Activated CD4-positive, alpha-beta T cell treated with anti-CD3 and anti-CD28 coated beads for 36 hours (primary cell): ENCODE data around the gene RHOXF2B. TPM values are rescaled to one million over a fixed set of nuclear protein-coding genes. Genes with fewer than 3 reads are reported as not detected.
A peak's percentile ranks its signal among the peaks of the same experiment; 100 is the strongest.
"Not testable (repeated sequence)": the region's sequence is repeated elsewhere in the genome, so short reads cannot be mapped to it uniquely, and the experiment has no call there.

ENCODE experiments used
- ATAC-seq: fragments of 200-7000 bp; cut with Tn5 transposase; one replicate; pipeline ENCODE4 v1.10.0; 2021; ENCODE audit warnings: mild to moderate bottlenecking, moderate library complexity
- CTCF ChIA-PET: fragments of 350-600 bp; sonication (Branson Sonifier 250); formaldehyde crosslinking; loops from one replicate; lab custom pipeline; 2021; ENCODE audit warnings: antibody characterized with exemption; lab: Charles Lee
- POLR2A ChIA-PET: fragments of 350-600 bp; sonication (Branson Sonifier 250); formaldehyde crosslinking; loops from one replicate; lab custom pipeline; 2021; ENCODE audit warnings: antibody characterized with exemption, inconsistent platforms; lab: Charles Lee
- DNase-seq: peaks from one replicate; pipeline ENCODE4 v3.0.0-alpha.2; 2020
- H3K27ac Mint-ChIP-seq: one replicate; pipeline ENCODE4 v1.8.0; 2021; ENCODE audit warnings: mixed read lengths
- H3K27me3 Mint-ChIP-seq: one replicate; pipeline ENCODE4 v1.8.0; 2021; ENCODE audit warnings: mixed read lengths
- H3K36me3 Mint-ChIP-seq: one replicate; pipeline ENCODE4 v1.8.0; 2021; ENCODE audit warnings: low read depth, mixed read lengths
- H3K4me1 Mint-ChIP-seq: one replicate; pipeline ENCODE4 v1.8.0; 2021; ENCODE audit warnings: mixed read lengths
- H3K4me3 Mint-ChIP-seq: one replicate; pipeline ENCODE4 v1.8.0; 2021; ENCODE audit warnings: mild to moderate bottlenecking, moderate library complexity, mixed read lengths
- H3K9me3 Mint-ChIP-seq: one replicate; pipeline ENCODE4 v1.8.0; 2021; ENCODE audit warnings: low read depth, mixed read lengths
- intact Hi-C, 2 experiments: fragments of 100-400 bp; cut with DNase I in 1 of 2; cut with micrococcal nuclease in 1 of 2; formaldehyde crosslinking; loops; one replicate each; pipeline versions ENCODE4 v1.14.2 to v1.15.1; 2022 to 2024; cut with DNase I, micrococcal nuclease
- total RNA-seq, 2 experiments: library from RNA; stranded (reverse); gene quantifications; one replicate each; pipeline ENCODE4 v1.2.3, GENCODE V29; 2021

Gene RHOXF2B
- not detected for total RNA-seq

- ATAC-seq, DNase-seq, H3K27me3 Mint-ChIP-seq, H3K4me1 Mint-ChIP-seq, intact Hi-C loops, H3K9me3 Mint-ChIP-seq, H3K4me3 Mint-ChIP-seq, H3K36me3 Mint-ChIP-seq, CTCF ChIA-PET, POLR2A ChIA-PET, H3K27ac Mint-ChIP-seq: not testable (repeated sequence)
Measured at GRCh38 chrX:120077590-120077989, at the start of gene RHOXF2B. Gene RHOXF2B, minus strand, starts transcription at chrX:120077690. Its CDS starts 138 bp downstream, at chrX:120077552.

- ChIA-PET CTCF (no interaction called here), POLR2A (no interaction called here)
- no peaks in the 10 kb centered on the region for H3K27me3 Mint-ChIP-seq
- intact Hi-C loops: no loop called here
- no peak overlapping the region for H3K4me3 Mint-ChIP-seq
- DNase-seq (no peak), ATAC-seq (no peak)
- H3K36me3 Mint-ChIP-seq: no peaks in the 10 kb centered on the region
- no peaks in the 10 kb centered on the region for H3K4me1 Mint-ChIP-seq
- H3K9me3 Mint-ChIP-seq: no peaks in the 10 kb centered on the region
- no peak overlapping the region for H3K27ac Mint-ChIP-seq
Measured at GRCh38 chrX:120125444-120125843, 48.0 kb upstream of the RHOXF2B start.

GRCh38 chrX:120120223-120120622, 42.7 kb upstream of the RHOXF2B start:
- Mint-ChIP-seq H3K4me3 (no peak overlapping the region), H3K27me3 (no peaks in the 10 kb centered on the region), H3K9me3 (no peaks in the 10 kb centered on the region), H3K4me1 (no peaks in the 10 kb centered on the region), H3K27ac (no peak overlapping the region), H3K36me3 (no peaks in the 10 kb centered on the region)
- intact Hi-C loops: no loop called here
- no peak for ATAC-seq
- ChIA-PET CTCF (no interaction called here), POLR2A (no interaction called here)
- DNase-seq: no peak

- POLR2A ChIA-PET: no interaction called here
- H3K27ac Mint-ChIP-seq: no peak within 1 kb of the TSS
- intact Hi-C loops: no loop called here
Measured at GRCh38 chrX:120115438-120115963, 38.0 kb upstream of the RHOXF2B start, which contains the start of gene RHOXF1. Gene RHOXF1, minus strand, starts transcription at chrX:120115913. Its CDS starts 51 bp downstream, at chrX:120115862.

GRCh38 chrX:120111611-120112010, 34.1 kb upstream of the RHOXF2B start:
- Mint-ChIP-seq H3K27ac (no peak overlapping the region), H3K4me3 (no peak overlapping the region), H3K27me3 (no peaks in the 10 kb centered on the region), H3K36me3 (no peaks in the 10 kb centered on the region), H3K4me1 (no peaks in the 10 kb centered on the region), H3K9me3 (no peaks in the 10 kb centered on the region)
- ATAC-seq (no peak), DNase-seq (no peak)
- POLR2A ChIA-PET: no interaction called here
- intact Hi-C loops: no loop called here
- CTCF ChIA-PET: no interaction called here

More at GRCh38 chrX:120115438-120115963, 38.0 kb upstream of the RHOXF2B start, which contains the start of gene RHOXF1:
- CTCF ChIA-PET: no interaction called here
- no peak within 1 kb of the TSS for H3K4me3 Mint-ChIP-seq
- ATAC-seq (no peak), DNase-seq (no peak)
- H3K4me1 Mint-ChIP-seq: no peaks in the 10 kb centered on the region
- H3K9me3 Mint-ChIP-seq: no peaks in the 10 kb centered on the region
- H3K27me3 Mint-ChIP-seq: no peaks in the 10 kb centered on the region
- H3K36me3 Mint-ChIP-seq: no peaks in the 10 kb centered on the region

- H3K36me3 Mint-ChIP-seq: no peaks in the 10 kb centered on the region
- no peak overlapping the region for H3K27ac Mint-ChIP-seq
- H3K27me3 Mint-ChIP-seq: peaks cover under 1% of the 10 kb centered on the region
- no peaks in the 10 kb centered on the region for H3K4me1 Mint-ChIP-seq
- POLR2A ChIA-PET: no interaction called here
- CTCF ChIA-PET: interaction anchor here (0.9 kb wide), 1 partner anchor 13 kb away, joined by 3 read pairs; no protein-coding TSS in a partner anchor
- intact Hi-C loops: no loop called here
- DNase-seq (no peak), ATAC-seq (no peak)
- H3K4me3 Mint-ChIP-seq: no peak overlapping the region
- no peaks in the 10 kb centered on the region for H3K9me3 Mint-ChIP-seq
Measured at GRCh38 chrX:120109378-120109777, 31.9 kb upstream of the RHOXF2B start.

GRCh38 chrX:120104707-120105106, 27.2 kb upstream of the RHOXF2B start:
- intact Hi-C loops, ATAC-seq: not testable (repeated sequence)

GRCh38 chrX:120101057-120101456, 23.6 kb upstream of the RHOXF2B start:
- H3K27ac Mint-ChIP-seq, ATAC-seq, H3K4me3 Mint-ChIP-seq, H3K4me1 Mint-ChIP-seq, H3K27me3 Mint-ChIP-seq, H3K36me3 Mint-ChIP-seq, H3K9me3 Mint-ChIP-seq, POLR2A ChIA-PET, intact Hi-C loops, DNase-seq: not testable (repeated sequence)
- CTCF ChIA-PET: interaction anchor here (0.7 kb wide), 1 partner anchor 252 kb away, joined by 3 read pairs; no protein-coding TSS in a partner anchor

More at GRCh38 chrX:120104707-120105106, 27.2 kb upstream of the RHOXF2B start:
- H3K27ac Mint-ChIP-seq, H3K9me3 Mint-ChIP-seq, CTCF ChIA-PET, DNase-seq, H3K36me3 Mint-ChIP-seq, H3K4me1 Mint-ChIP-seq, H3K4me3 Mint-ChIP-seq, POLR2A ChIA-PET, H3K27me3 Mint-ChIP-seq: not testable (repeated sequence)

- Mint-ChIP-seq H3K9me3 (no peaks in the 10 kb centered on the region), H3K27me3 (no peaks in the 10 kb centered on the region), H3K4me1 (no peaks in the 10 kb centered on the region), H3K36me3 (no peaks in the 10 kb centered on the region), H3K27ac (no peak overlapping the region), H3K4me3 (no peak overlapping the region)
- ATAC-seq (no peak), DNase-seq (no peak)
- intact Hi-C loops: no loop called here
- ChIA-PET CTCF (interaction anchor here (0.6 kb wide), 1 partner anchor 669 kb away, joined by 3 read pairs; no protein-coding TSS in a partner anchor), POLR2A (no interaction called here)
Measured at GRCh38 chrX:120090208-120090607, 12.7 kb upstream of the RHOXF2B start.

- no peaks in the 10 kb centered on the region for H3K9me3 Mint-ChIP-seq
- H3K36me3 Mint-ChIP-seq: no peaks in the 10 kb centered on the region
- no peak overlapping the region for H3K27ac Mint-ChIP-seq
- intact Hi-C loops: no loop called here
- DNase-seq (no peak), ATAC-seq (no peak)
- ChIA-PET POLR2A (no interaction called here), CTCF (no interaction called here)
- no peak overlapping the region for H3K4me3 Mint-ChIP-seq
- H3K27me3 Mint-ChIP-seq: no peaks in the 10 kb centered on the region
- no peaks in the 10 kb centered on the region for H3K4me1 Mint-ChIP-seq
Measured at GRCh38 chrX:120087289-120088017, 10.0 kb upstream of the RHOXF2B start.

GRCh38 chrX:120085553-120086185, 8.2 kb upstream of the RHOXF2B start:
- intact Hi-C loops, DNase-seq, H3K36me3 Mint-ChIP-seq, H3K27me3 Mint-ChIP-seq, CTCF ChIA-PET, H3K4me1 Mint-ChIP-seq, H3K4me3 Mint-ChIP-seq, H3K27ac Mint-ChIP-seq, H3K9me3 Mint-ChIP-seq, POLR2A ChIA-PET: not testable (repeated sequence)
- peak; percentile 39 for ATAC-seq
